Large intestine (tissue), 3 donors: ENCODE measurements around the gene PLN. TPM values are rescaled to one million over a fixed set of nuclear protein-coding genes. Genes with fewer than 3 reads are reported as not detected.
A peak's percentile ranks its signal among the peaks of the same experiment; 100 is the strongest.

Source experiments
- DNase-seq, 2 donors: peaks; one replicate each; pipeline versions ENCODE4 v3.0.0 to v3.0.0-alpha.2; 2013
- H3K27ac ChIP-seq: one replicate; pipeline ENCODE4 v1.5.1; 2013; ENCODE audit warnings: low read length
- H3K27me3 ChIP-seq: 2 replicates; pipeline ENCODE4 v1.6.1; 2013; ENCODE audit warnings: low read length; ENCODE audit not compliant: control insufficient read depth, insufficient read depth
- H3K36me3 ChIP-seq: 2 replicates; pipeline ENCODE4 v1.6.1; 2013; ENCODE audit warnings: low read length; ENCODE audit not compliant: control insufficient read depth, insufficient read depth
- H3K4me1 ChIP-seq: one replicate; pipeline ENCODE4 v1.6.1; 2013; ENCODE audit warnings: low read length; ENCODE audit not compliant: control insufficient read depth, insufficient read depth
- H3K4me3 ChIP-seq: one replicate; pipeline ENCODE4 v1.5.1; 2013; ENCODE audit warnings: low read length
- H3K9me3 ChIP-seq: one replicate; pipeline ENCODE4 v1.6.1; 2013; ENCODE audit warnings: mild to moderate bottlenecking, low read depth, low read length, moderate library complexity; ENCODE audit not compliant: control insufficient read depth
- WGBS: methylation state at CpG from one replicate; pipeline ENCODE4 v1.1.5; 2013; ENCODE audit warnings: low lambda C conversion rate; ENCODE audit not compliant: insufficient coverage; 5-methylcytosine and 5-hydroxymethylcytosine counted together
- polyA plus RNA-seq: library from polyadenylated mRNA; unstranded; fragments of 120-200 nt; gene quantifications from one replicate; pipeline ENCODE4 v1.2.1, GENCODE V29; 2013

The PLN gene
- polyA plus RNA-seq, 1 donor: 18.4 TPM

DNA sequence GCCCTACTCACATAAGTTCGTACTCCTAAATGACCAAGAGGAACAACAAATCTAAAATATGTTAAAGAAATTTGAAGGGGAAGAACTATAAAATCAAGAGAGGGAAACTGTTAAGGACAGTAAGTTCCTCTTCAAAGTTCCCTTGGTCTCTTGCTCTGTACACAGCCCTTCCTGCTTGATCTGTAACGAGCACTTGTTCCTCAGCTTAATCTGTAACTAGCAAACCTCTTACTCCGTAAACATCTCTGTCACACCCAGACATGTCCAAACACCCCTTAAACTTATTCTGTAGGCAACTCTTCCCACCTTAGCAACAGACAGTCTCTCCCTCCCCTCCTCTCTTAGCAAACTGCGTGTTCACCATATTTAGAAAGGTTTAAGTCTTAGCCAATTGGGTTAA lies 29.9 kb downstream of the PLN start:
- Histone ChIP-seq H3K9me3 (peaks cover 12% of the 10 kb centered on the region), H3K27me3 (no peaks in the 10 kb centered on the region), H3K27ac (no peak overlapping the region), H3K36me3 (no peaks in the 10 kb centered on the region), H3K4me1 (no peaks in the 10 kb centered on the region), H3K4me3 (no peak overlapping the region)
- no peak for DNase-seq
- WGBS: no CpG with 5 or more reads among the region's 4 CpGs

GRCh38 chr6:118578617-118579016 lies 30.5 kb downstream of the PLN start:
- Histone ChIP-seq H3K4me3 (no peak overlapping the region), H3K9me3 (peaks cover 12% of the 10 kb centered on the region), H3K4me1 (no peaks in the 10 kb centered on the region), H3K36me3 (no peaks in the 10 kb centered on the region), H3K27me3 (no peaks in the 10 kb centered on the region), H3K27ac (no peak overlapping the region)
- WGBS: no CpG with 5 or more reads among the region's 12 CpGs
- DNase-seq: no peak

GRCh38 chr6:118579786-118580185 lies 31.7 kb downstream of the PLN start:
- no peaks in the 10 kb centered on the region for H3K4me1 ChIP-seq
- H3K36me3 ChIP-seq: no peaks in the 10 kb centered on the region
- WGBS: no CpG with 5 or more reads among the region's 2 CpGs
- DNase-seq: no peak
- peaks cover 7% of the 10 kb centered on the region for H3K9me3 ChIP-seq
- H3K27me3 ChIP-seq: no peaks in the 10 kb centered on the region
- no peak overlapping the region for H3K27ac ChIP-seq
- H3K4me3 ChIP-seq: no peak overlapping the region

DNA sequence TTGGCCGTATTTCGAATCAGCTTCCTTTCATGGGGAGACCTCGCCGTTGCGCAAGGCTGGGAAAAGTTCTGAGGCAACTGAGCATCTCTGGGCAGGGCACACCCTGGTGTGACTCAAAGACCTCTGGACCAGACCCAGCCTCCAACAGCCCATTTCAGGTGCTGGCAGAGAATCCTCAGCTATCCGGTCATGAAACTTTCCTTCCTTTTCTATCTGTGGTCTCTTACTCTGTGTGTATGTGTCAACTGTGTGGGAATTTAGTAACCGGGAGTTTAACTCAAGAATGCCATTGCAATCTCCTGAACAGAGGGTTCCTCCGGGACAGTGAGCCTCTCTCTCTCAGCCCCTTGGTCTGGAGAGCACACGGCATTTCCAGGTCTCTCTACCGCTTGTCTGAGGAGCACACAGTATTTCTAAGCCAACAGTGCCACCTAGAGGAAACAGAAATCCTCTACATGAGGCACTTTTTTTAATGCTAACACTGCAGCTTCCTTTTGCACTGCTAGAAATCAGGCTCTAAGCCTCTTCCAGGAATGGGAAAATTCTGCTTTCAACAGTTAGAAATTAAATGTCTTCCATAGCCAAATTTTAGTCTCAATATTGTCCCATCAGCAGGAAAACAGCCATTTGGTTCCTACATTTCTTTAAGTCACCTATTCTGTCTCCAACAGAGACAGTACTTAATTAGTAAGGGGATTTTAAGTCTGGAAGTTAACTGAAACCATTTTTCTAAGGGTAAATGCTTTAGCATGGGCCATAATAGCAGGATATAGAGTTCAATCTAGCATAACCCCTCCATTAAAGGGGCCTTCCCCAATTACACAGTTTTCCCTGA lies 32.7 kb downstream of the PLN start:
- Histone ChIP-seq H3K36me3 (no peaks in the 10 kb centered on the region), H3K27me3 (no peaks in the 10 kb centered on the region), H3K9me3 (peaks cover 6% of the 10 kb centered on the region), H3K4me1 (no peaks in the 10 kb centered on the region), H3K4me3 (no peak overlapping the region), H3K27ac (no peak overlapping the region)
- no CpG with 5 or more reads among the region's 10 CpGs for WGBS
- DNase-seq: peak; percentile 31 to 43

- 30% methylated on average over 2 of the region's 5 CpGs for WGBS
- Histone ChIP-seq H3K4me1 (no peaks in the 10 kb centered on the region), H3K36me3 (no peaks in the 10 kb centered on the region), H3K4me3 (no peak overlapping the region), H3K27ac (no peak overlapping the region), H3K9me3 (peaks cover 6% of the 10 kb centered on the region), H3K27me3 (no peaks in the 10 kb centered on the region)
- DNase-seq: no peak
These were observed 33.4 kb downstream of the PLN start for GRCh38 chr6:118581489-118581959.

DNA sequence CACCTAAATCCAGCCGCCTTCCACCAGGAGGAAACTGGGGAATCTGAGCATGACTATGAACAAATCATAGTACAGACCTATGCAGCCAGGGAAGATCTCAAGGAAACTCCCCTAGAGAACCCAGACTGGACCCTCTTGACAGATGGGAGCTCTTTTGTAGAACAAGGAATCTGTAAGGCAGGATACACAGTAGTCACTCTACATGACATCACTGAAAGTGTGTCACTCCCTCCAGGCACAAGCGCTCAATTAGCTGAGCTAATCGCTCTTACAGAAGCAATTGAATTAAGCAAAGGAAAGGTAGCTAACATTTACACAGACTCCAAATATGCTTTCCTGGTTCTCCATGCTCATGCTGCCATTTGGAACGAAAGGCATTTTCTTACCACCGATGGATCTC lies 36.8 kb downstream of the PLN start:
- H3K36me3 ChIP-seq: no peaks in the 10 kb centered on the region
- no peaks in the 10 kb centered on the region for H3K9me3 ChIP-seq
- no CpG with 5 or more reads among the region's 5 CpGs for WGBS
- no peak for DNase-seq
- no peak overlapping the region for H3K4me3 ChIP-seq
- no peak overlapping the region for H3K27ac ChIP-seq
- no peaks in the 10 kb centered on the region for H3K4me1 ChIP-seq
- no peaks in the 10 kb centered on the region for H3K27me3 ChIP-seq

GRCh38 chr6:118586746-118587485 lies 38.8 kb downstream of the PLN start:
- Histone ChIP-seq H3K36me3 (no peaks in the 10 kb centered on the region), H3K27me3 (no peaks in the 10 kb centered on the region), H3K27ac (no peak overlapping the region), H3K4me3 (no peak overlapping the region), H3K9me3 (no peaks in the 10 kb centered on the region), H3K4me1 (no peaks in the 10 kb centered on the region)
- DNase-seq: peak in 1 of 2 donors; percentile 17
- WGBS: no CpG with 5 or more reads among the region's 5 CpGs

GRCh38 chr6:118588626-118589025 lies 40.5 kb downstream of the PLN start:
- 100% methylated on average over 1 of the region's 5 CpGs for WGBS
- no peaks in the 10 kb centered on the region for H3K27me3 ChIP-seq
- no peaks in the 10 kb centered on the region for H3K36me3 ChIP-seq
- no peak for DNase-seq
- H3K27ac ChIP-seq: no peak overlapping the region
- no peaks in the 10 kb centered on the region for H3K4me1 ChIP-seq
- no peak overlapping the region for H3K4me3 ChIP-seq
- no peaks in the 10 kb centered on the region for H3K9me3 ChIP-seq

- Histone ChIP-seq H3K27ac (no peak overlapping the region), H3K36me3 (no peaks in the 10 kb centered on the region), H3K4me3 (no peak overlapping the region), H3K4me1 (no peaks in the 10 kb centered on the region), H3K9me3 (no peaks in the 10 kb centered on the region), H3K27me3 (no peaks in the 10 kb centered on the region)
- DNase-seq: no peak
- WGBS: 82% methylated on average over 2 of the region's 4 CpGs
These were observed 41.1 kb downstream of the PLN start for GRCh38 chr6:118589186-118589585.

DNA sequence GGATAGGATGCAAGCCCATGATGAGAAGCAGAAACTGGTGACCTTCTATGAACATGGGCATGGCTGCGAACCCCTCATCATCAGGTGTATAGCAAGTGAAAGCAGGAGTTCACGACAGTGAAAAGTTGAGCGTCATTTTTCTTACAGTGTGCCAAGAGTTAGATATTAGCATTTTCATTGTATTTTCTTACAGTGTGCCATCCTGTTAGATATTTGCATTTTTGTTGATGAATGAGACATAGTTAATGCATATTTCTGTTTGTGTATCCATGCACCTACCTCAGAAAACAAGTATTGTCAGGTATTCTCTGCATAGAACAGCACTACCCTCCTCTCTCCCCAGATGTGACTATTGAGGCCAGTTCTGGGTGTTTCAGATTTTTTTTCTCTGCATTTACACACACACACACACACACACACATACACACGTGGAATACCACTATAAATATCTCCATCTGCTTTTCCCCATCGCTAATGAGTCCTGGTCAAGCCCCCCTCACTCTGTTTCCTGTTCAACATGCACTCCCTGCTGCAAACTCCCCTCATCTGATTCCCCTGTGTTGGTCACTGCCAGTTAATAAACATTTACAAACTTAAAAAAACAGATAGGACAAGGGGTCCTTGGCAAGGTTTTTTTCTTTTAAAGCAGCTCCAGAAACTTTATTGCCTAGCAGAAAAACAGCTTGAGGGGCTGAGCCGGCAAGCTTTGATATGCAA lies 41.7 kb downstream of the PLN start:
- Histone ChIP-seq H3K36me3 (no peaks in the 10 kb centered on the region), H3K4me1 (no peaks in the 10 kb centered on the region), H3K9me3 (no peaks in the 10 kb centered on the region), H3K27ac (no peak overlapping the region), H3K27me3 (no peaks in the 10 kb centered on the region), H3K4me3 (no peak overlapping the region)
- no peak for DNase-seq
- WGBS: no CpG with 5 or more reads among the region's 6 CpGs
